HG03442 (cell line): ENCODE measurements around the gene PPTC7.
"Not testable (repeated sequence)": the region's sequence is repeated elsewhere in the genome, so short reads cannot be mapped to it uniquely, and the experiment has no call there.

ENCODE experiments used
- ATAC-seq: cut with Tn5 transposase; IDR thresholded peaks from one replicate; pipeline ENCODE4 v1.9.1; 2021; ENCODE audit warnings: mild to moderate bottlenecking, moderate library complexity; ENCODE audit not compliant: unreplicated experiment

The PPTC7 gene

GRCh38 chr12:110587102-110587501, 4.0 kb upstream of the PPTC7 start:
- not testable (repeated sequence) for ATAC-seq

DNA sequence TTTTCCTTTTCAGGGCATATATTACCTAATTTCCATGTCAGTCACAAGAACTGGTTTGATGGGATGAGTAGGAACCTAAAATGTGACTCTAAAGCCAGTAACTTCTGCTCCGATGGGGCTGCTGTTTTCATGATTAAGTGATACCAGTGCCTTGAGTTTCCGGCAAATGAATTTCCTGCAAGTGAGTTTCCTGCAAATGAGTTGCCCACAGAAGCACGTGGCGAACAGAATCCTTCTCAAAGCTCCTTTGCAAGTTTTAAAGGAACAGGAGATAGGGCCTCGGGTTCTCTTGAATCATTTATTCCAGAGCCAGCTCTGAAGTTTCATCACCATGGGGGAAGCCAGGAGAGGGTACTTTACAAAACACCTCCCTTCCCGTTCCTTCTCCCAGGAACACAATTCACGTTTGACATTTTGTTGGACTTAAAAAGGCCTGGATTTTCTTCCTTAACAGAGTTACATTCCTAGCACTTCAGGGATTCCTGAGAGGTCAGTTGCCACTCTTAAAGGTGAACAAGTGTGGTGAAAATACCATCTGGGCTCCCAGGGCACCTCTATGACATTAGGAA, 2.2 kb upstream of the PPTC7 start:
- ATAC-seq = no peak

GRCh38 chr12:110582276-110583136, 612 bp downstream of the PPTC7 start:
- peak; percentile 40 for ATAC-seq

DNA sequence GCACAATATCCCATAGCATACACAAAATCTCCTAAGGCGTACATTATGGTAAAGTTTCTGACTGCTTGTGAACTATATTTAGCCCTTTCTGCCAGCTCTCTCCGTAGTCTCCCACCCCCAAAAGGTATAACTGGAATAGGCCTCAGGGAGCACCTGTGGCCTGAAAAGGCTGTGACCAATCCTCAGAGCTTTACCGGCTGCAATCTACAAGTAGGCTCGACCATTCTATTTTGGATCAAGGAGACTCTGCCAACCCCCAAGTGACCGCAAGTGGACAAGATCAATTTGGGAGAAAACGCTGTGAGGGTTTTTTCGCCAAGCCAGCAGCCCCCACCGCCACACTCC, 1.2 kb downstream of the PPTC7 start:
- no peak for ATAC-seq

DNA sequence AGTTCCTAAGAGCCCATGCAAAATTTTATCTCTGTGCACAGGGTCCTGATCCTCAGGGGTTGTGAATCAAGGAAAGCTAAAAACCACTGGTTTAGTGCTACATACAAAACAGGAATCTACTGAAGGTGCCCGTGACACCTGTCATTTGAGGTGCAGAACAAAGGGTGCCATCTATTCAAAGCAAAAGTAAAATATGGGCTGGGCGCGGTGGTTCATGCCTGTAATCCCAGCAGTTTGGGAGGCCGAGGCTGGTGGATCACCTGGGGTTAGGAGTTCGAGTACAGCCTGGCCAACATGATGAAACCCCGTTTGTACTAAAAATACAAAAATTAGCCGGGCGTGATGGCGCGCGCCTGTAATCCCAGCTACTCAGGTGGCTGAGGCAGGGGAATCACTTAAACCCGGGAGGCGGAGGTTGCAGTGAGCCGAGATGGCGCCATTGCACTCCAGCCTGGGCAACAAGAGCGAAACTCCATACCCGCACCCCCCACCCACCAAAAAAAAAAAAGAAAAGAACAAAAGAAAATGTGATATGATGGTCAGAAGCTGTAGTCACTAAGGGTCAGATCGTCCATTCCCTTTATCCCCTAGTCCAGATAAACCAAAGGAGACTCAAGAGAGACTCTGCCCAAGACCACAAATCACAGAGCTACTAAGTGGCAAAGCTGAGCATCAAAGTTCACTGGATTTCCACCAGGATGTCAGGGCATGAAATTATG, 3.4 kb downstream of the PPTC7 start:
- ATAC-seq = no peak

DNA sequence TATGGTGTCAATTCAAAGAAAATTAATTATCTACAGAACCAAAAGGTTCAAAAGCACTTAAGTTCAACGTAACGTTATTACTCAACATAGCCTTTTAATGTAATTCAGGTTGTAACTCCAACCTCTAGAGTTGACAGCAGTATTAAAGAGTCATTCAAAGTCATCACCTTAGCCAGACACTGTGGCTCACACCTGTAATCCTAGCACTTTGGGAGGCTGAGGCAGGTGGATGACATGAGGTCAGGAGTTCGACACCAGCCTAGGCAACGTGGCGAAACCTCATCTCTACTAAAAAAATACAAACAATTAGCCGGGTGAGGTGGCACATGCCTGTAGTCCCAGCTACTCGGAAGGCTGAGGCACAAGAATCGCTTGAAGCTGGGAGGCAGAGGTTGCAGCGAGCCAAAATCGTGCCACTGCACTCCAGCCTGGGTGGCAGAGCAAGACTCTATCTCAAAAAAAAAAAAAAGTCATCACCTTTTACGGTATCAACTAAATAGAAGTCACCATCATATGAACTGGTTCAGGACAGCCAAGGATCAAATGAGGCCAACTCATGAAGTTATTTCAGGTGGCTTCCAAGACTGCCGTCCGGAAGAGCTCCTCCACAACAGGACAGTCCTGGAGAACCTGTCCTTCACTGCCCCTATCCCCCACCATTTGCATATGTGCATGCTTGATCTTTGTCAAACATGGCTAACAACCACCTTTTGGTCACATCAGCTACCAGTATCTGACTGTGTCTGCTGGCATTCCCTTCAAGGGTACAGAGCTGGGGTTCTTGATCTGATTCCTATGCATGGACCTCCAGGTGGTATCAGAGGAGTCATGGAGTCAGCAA, 4.2 kb downstream of the PPTC7 start:
- no peak for ATAC-seq

GRCh38 chr12:110577864-110578693, 5.0 kb downstream of the PPTC7 start:
- ATAC-seq = peak; percentile 21

GRCh38 chr12:110576504-110576903, 6.6 kb downstream of the PPTC7 start:
- ATAC-seq = no peak

- no peak for ATAC-seq
Measured at GRCh38 chr12:110575326-110575725, 7.8 kb downstream of the PPTC7 start.

DNA sequence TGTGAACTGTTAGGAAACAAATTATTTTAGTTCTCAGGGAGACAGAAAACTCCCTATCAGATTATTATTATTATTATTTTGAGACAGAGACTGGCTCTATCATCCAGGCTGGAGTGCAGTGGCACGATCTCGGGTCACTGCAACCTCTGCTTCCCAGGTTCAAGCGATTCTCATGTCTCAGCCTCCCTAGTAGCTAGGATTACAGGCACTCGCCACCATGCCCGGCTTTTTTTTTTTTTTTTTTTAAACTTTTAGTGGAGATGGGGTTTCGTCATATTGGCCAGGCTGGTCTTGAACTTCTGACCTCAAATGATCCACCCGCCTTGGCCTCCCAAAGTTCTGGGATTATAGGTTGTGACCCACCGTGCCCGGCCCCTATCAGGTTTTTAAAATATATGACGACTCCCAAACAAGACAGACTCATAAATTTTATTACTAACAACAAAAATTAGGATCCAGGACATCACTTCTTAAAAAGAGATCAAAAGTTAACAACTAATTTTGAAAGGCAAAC, 8.3 kb downstream of the PPTC7 start:
- not testable (repeated sequence) for ATAC-seq

DNA sequence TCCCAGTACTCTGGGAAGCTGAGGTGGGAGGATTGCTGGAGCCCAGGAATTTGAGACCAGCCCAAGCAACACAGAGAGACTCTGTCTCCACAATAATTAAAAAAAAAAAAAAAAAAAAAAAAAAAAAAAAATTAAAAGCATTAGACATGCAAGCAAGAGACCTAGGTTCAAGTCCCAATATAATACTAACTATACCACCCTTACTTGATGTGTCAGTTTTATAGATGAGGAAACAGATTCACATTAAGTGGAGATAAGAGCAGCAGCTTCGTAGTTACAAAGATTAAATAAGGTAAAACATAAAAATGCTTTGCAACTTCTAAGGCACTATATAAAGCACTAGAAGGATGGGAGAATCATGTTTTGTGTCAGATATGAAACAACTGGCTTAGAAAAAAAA, 9.1 kb downstream of the PPTC7 start:
- no peak for ATAC-seq

DNA sequence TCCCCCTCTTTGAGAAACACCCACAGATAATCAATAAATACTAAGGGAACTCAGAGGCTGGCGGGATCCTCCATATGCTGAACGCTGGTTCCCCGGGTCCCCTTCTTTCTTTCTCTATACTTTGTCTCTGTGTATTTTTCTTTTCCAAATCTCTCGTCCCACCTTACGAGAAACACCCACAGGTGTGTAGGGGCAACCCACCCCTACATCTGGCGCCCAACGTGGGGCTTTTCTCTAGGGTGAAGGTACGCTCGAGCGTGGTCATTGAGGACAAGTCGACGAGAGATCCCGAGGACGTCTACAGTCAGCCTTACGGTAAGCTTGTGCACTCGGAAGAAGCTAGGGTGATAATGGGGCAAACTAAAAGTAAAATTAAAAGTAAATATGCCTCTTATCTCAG, 12.3 kb downstream of the PPTC7 start:
- not testable (repeated sequence) for ATAC-seq

DNA sequence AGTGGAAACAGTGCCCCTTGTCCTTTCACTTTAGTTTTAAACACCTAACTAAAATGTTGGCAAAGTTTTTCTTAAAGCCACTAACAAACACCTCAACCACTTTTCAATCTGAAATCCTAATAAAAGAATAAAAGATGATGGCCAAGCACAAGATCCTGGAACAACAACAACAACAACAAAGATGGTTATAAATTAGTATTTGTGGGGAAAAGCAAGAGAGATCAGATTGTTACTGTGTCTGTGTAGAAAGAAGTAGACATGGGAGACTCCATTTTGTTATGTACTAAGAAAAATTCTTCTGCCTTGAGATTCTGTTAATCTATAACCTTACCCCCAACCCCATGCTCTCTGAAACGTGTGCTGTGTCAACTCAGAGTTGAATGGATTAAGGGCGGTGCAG, 13.3 kb downstream of the PPTC7 start:
- ATAC-seq = not testable (repeated sequence)

- no peak for ATAC-seq
Measured at GRCh38 chr12:110568752-110569151, 14.4 kb downstream of the PPTC7 start.

DNA sequence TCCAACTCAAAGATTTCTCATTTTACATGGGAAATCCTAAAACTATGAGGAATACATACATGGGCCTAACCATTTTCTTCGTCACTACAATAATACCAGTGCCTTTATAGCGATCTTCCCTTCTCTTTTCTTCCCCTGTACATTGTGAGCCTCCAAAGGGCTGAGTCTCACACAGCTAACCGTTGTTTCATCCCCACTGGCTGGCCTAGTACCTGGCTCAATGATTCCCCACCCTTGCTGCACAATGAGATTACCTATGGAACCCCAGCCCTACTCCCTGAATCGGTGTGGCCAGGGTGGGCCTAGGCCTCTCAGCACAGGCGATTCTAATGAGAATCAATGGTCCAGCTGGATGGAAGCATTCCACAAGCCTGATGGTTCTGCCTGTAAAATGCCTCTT, 16.1 kb downstream of the PPTC7 start:
- ATAC-seq = no peak

- ATAC-seq = no peak
Measured at GRCh38 chr12:110565894-110566871, 16.9 kb downstream of the PPTC7 start.

GRCh38 chr12:110564471-110564991, 18.6 kb downstream of the PPTC7 start:
- no peak for ATAC-seq

GRCh38 chr12:110563702-110564470, 19.2 kb downstream of the PPTC7 start:
- no peak for ATAC-seq
